Skeletal muscle cell (primary cell): Measurements from ENCODE around the gene SCN7A.
A peak's percentile ranks its signal among the peaks of the same experiment; 100 is the strongest.

ENCODE experiments used
- DNase-seq: peaks from one replicate; pipeline ENCODE4 v3.0.0-alpha.2; 2010; ENCODE audit warnings: low read depth
- H3K4me3 ChIP-seq: 2 replicates; pipeline ENCODE4 v1.5.1; 2011; ENCODE audit warnings: low read depth, mild to moderate bottlenecking, control low read depth, low read length, moderate library complexity

SCN7A gene

DNA sequence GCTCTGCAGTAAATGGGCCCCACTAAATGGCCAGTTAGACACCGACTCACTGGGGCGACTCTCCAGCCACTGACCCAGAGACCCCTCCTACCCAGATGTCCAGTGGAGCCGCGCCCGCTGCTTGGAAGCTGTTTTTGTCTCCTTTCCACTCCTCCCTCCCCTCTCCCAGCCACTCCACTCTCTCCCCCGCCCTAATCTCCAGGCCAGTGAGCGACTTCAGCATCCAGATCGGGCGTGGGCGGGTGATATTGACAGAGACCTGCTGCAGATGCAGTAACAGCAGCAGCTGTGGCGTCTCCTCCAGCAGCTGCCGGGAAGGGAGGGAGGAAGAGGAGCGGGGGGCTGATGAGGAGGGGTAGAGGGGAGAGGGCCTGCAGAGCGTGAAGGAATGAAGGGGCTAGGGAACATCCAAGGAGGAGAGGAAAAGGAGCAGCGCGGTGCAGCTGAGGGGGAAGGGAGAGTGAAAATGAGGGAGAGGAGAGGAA, at the start of gene SCN7A:
SCN7A (minus strand) TSS at position 110 of the 485 bp plus-strand sequence. CDS start 16,553 bp downstream, outside the sequence.
- DNase-seq: peak; percentile 47
- peak within 1 kb of the TSS; percentile 34 for H3K4me3 ChIP-seq

DNA sequence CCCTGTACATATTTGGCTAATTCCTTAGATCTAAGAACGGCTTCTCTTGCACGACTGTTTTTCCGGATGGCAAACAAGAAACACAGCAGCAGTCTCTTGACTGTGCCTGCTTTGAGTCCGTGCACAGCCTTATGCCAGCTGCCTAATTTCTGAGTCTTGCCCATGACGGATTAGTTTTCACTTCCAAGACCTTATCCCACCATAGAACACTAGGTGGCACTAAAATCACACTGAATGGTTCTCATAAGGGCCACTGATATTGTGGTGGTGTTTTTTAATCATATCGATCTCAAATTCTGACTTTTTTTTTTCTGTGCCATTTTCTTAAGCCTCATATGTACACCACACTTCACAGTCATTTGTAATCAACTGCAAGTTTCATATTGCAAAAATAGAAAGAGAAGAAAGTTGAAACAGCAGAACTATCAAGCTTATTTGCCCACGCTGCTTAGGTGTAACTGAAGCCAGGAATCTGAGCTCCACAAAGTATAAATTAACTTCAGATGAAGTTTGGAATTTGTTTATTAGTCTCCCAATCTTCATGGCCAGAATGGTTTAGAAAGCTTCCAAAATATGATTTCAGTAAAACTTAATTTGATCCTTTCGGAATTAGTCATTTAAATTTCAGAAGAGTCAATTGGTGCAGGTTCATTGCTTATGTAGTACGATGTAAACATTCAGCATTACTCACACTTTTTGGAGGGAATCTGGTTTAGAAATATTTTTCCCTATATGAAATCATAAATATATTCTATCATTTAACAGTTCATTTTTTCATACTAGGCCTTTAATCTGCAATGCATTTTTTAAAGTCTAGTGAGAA, 45.5 kb upstream of the SCN7A start:
- peak overlapping the region; percentile 21 for H3K4me3 ChIP-seq
- DNase-seq: peak; percentile 22

DNA sequence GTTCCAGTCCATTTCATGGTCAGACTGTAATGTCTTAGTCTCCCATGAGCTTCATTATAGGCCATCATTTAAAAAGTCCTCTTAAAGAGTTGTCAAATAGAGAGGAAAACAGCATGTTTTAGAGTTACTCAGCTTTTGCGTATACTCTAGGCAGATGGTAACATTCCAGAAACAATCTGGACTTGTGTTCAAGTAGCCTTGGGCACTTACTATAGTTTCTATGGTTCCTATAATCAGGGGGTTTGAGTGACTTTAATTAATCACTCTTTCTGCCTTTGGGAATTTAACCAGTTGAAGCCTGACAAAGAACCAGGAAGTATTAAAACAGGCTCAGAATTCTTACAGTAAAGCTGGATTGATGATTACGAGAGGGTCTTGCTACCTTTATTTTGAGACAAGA, 42.1 kb upstream of the SCN7A start:
- no peak for DNase-seq
- no peak overlapping the region for H3K4me3 ChIP-seq

DNA sequence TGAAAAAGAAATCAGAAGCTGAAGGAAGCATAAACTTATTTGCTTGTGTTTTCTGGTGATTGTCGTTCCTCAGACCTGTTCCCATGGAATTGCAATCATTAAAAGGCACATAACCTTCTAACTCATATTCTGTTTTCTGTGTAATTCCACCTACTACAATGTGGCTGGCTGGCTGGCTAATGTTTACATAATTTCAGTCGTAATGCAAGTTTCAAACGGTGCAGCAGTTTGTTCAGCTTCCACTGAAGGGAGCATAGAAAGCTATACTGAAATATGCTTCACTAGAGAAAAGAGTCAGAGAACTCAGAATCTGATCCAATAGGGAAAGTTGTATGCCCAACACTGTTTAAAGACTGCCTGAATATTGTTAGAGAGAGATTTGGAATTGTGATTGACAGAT, 27.1 kb upstream of the SCN7A start:
- no peak for DNase-seq
- no peak overlapping the region for H3K4me3 ChIP-seq

DNA sequence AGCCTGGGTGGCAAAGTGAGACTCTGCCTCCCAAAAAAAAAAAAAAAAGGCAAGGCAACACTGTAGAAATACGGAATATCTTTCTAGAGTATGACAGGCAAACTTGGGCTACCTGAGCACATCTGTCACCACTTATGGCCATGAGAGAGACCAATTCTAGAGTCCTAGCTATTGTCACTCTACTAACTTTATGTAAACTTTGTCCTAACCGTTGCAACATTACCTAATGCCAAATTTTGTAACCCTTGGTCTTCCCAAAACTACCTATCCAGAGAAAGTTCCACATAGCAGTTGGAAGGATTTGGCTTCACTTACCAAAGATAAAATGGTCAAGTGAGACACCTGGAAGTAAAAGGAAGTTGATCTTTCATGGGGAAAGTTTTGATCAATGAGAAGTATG, 26.6 kb upstream of the SCN7A start:
- no peak for DNase-seq
- no peak overlapping the region for H3K4me3 ChIP-seq

DNA sequence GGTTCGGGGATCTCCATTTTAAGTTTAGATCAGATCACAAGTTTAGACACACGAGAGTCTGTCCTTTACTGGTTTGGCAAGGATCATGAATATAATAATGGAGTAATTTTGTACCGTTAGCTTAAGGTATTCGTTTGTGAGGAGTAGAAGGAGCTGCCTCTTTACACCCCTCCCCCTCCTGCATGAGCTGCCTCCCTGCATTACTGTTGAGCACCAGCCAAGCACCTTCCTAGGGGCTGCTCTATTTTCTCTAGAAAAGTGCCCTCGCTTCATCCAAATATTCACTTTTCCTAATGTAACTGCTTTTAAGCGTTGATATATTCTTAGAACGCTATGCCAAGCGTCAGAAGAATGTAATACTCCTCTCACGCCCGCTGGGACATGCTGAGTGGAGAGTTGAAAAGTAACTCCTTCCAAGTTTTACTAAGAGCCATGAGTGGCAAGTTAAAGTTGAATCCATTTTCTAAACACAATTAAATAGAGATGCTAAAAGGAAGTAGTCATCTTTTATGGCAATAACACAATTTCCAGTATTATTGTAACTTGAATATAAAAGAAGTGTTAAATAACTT, 25.4 kb upstream of the SCN7A start:
- H3K4me3 ChIP-seq: no peak overlapping the region
- no peak for DNase-seq

DNA sequence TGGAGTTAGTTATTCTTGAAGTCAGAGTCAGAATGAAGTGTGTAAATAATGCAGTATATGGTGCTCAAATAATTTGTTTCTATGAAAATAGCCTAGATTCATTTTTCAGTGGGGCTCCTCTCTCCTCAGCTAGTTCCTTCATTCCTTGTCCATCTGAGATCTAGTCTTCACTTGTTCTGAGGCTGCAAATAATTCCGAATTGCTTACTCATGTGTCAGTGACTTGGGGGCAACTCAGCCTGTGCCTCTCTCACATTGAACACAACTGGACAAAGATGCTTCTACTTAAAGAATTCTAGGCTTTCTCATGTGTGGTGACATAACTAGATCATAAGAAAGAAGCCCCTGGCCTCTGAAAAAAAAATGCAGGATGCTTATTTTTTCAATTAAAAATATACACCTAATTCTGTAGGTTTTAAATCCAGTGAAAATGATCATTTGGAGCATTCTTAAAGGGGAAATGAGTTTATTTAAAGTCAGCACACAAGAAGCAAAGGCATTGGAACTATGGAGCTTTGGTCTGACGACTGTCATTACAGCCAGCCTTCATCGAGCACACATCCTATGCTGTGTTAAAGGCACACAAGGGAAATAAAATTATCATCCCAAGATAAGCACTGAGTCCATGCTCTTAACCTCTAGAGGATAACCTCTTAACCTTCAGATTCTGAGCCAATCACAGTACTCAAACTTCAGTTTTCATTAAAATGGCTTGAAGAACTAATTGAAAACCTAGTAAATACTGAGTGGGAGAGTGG, 24.8 kb upstream of the SCN7A start:
- no peak for DNase-seq
- H3K4me3 ChIP-seq: no peak overlapping the region

DNA sequence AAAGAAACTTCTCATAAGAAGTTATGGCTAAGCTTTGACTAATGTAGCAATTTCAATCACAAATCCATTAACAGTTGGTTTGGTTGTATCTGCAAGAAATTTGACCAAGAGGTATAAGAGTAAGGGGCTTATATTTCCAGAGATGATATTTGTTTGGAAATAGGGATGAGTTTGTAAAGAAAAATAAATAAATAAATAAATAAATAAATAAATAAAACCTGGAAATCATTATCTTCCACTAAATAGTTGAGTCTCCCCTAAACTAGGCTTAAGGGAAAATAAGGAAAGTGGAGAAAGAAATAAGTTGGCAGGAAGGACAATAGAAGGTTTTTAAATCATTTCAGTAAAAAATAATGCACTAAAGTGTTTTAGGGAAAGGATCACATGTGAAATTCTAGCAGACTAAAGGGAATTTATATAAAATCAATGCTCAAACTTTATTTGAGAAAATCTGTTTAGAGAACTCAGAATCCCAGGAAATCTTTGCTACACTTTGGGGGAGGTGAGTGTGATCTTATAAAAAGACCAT, 23.5 kb upstream of the SCN7A start:
- DNase-seq: no peak

DNA sequence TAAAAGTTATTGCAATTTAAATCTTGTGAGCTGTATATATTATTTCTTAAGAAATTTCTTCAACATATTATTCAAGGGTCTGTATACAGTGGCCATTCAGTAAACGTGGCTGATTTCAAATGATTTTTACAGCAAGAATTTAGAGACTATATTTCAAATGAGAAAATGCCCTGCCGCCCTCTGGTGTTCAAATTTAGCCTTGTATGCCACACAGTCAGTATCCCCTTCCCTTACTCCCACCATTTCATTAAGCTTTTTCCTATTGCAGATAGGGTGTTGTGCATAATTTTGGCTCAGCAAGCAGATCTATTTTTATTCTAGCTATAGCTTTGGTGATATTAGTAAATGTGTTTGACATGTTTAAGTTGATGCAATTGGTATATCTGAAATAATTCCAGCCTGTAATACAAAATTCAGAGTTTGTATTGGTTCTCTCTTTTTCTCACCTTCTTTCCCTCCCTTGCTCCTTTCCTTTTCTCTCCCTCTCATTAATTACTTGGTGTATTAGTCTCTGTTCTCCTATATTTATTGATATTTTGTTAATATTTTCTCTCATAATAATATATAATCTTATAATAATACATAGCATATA, 22.8 kb upstream of the SCN7A start:
- DNase-seq: no peak

More for the DNA sequence above, 23.5 kb upstream of the SCN7A start:
- H3K4me3 ChIP-seq: no peak overlapping the region

DNA sequence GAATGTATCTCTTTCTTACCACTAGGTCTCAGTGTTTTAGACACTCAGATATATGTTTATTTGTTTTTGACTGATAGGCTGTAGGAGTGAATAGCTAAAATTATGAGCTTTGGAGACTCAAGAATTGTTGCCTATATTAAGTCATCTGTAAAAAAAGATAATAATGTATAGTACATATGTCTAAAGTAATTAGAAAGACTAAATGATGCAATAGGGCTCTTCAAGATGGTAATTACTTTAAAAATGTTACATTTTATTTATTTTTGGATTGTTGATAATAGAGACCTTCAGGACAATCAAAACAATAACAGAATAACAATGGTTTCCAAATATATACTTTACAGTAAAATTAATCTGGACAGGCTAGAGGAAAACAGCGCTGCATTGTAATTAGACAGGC, 19.9 kb upstream of the SCN7A start:
- no peak for DNase-seq

More for the DNA sequence above, 22.8 kb upstream of the SCN7A start:
- H3K4me3 ChIP-seq: no peak overlapping the region

DNA sequence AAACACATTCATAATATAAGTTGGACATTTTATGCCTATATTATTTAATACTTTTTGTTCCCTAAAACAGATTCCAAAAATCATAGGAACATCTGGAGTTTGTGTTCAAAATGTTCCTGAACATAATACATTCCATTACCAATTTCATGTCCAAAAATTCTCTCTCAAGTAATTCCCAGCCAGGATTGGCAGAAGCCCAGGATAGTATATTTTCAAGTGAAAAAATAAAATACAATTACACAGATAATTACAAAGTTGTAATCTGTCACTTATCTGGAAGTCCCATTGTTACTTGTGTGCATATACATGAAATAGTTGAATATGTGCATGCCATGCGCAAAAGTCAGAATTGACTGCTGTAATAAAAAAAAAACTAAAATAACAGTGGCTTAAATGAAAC, 5.2 kb upstream of the SCN7A start:
- no peak overlapping the region for H3K4me3 ChIP-seq
- DNase-seq: no peak

More for the DNA sequence above, 19.9 kb upstream of the SCN7A start:
- H3K4me3 ChIP-seq: no peak overlapping the region

DNA sequence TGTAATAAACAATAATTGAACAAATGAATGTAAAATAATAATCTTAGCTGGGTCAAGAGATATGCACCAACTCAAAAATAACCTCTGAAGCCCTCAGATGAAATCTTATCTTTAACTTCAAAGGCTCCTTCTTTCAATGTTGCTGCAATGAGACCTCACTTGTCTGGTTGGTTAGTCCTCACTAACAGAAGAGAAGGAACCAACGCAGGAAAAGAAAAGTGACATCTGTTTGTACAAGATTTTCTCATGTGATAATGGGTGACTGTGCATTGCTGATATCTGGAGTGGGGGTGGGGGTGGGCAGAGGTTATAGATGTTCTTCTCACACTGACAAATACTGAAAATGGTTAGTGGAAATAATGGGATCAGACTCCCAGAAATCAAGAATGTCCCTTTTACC, 2.6 kb downstream of the SCN7A start:
- H3K4me3 ChIP-seq: no peak overlapping the region
- no peak for DNase-seq

DNA sequence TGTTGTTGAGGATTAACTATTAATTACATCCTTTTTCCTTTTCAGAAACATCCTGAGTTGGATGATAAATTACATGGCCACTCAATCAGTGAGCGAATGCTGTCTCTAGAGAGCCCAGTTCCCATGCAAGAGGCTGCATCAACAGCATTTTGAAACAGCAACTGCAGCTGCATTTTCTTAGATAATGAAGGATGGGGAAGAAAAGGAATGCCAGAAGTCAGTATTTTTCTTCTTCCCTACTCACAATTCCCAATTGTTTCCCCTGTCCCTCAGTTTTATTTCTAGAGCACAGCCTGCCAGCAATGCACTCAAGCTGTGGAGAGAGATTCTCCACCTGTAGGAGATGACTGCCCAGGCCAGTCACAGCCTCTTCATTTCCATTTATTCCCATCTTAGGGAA, 6.9 kb downstream of the SCN7A start:
- no peak for DNase-seq

DNA sequence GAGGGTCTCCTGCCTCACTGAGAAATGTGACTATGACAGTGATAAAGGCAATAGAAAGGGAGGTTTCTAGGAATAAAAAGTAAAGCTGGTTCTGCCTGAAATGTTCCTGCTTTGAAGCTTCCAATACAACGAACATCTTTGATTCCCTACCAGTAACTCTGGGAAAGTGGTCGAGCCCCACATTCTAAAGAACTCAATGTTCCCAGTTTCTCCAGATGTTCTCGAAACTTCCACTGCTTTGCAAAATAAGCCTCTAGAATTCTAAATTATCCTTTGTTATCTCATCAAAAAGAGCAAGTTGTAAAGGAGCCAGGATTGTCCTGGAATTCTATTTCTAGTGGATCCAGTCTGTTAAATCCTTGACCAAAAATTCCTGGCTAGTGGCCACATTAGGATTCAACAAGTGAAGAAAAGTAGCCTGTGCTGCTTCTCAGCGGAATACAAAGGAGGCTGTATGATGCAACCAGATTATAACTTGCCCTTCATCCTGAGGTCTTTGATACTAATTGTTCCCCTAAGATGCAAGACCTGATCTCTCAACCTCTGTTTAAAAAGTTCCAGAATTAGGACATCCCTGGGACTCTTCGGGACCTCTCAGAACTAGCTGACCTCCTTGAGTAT, 8.4 kb downstream of the SCN7A start:
- no peak for DNase-seq
- H3K4me3 ChIP-seq: no peak overlapping the region

More for the DNA sequence above, 6.9 kb downstream of the SCN7A start:
- no peak overlapping the region for H3K4me3 ChIP-seq

DNA sequence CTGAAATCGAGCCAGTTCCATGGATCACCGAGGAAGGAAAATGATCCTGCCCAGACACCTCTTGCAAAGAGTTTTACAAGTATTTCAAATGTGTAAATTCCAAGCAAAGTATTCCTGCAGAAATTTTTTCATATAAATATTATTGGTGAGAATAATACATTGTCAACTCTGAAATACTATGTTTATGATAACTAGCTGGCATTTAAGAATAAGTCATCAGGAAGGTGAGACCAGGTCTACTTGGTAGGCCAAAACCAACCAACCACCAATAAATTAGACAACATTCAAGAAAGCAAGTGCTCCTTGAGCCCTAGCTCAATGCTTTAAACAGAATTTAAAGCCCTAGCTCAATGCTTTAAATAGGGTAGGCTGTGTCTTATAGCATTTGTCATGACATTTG, 21.7 kb downstream of the SCN7A start:
- H3K4me3 ChIP-seq: no peak overlapping the region
- no peak for DNase-seq

DNA sequence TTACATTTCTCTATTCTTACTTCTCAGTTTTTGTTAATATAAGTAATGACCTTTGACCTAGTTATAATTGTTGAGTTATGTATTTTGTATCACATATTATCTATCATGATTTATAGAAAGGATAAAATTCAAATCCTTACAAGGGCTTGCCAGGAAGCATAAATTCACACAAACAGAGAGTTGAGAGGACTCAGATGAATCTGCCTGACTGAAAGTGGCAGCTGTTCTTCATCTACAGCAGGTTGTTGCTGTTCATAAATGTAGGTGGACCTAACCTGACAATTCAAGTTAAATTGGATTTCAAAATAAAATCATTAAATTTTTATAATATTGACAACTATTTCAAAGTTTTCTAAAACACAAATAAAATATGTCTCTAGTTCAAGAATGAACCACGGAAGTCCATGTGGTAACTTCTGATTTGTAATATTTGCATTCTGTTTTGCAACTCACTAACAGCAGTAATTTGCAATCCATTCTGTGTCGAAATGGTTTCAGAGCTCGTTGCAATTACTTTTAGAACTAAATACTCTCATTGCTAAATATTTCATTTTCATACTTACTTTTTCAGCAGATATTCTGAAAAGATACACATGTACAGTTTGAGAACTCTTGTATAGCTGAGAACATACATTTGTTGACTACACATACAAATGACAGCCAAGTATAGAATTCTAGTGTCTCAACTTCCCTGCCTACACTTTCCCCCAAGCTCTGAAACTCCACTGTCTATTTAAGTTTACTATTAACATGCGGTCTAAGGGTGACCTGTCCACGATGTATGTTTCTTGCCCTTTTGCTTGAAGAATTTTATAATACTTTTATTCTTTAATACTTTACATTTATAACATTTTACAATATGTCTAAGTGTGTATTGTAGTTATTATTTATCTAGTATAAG, 25.7 kb downstream of the SCN7A start:
- no peak for DNase-seq
- no peak overlapping the region for H3K4me3 ChIP-seq

DNA sequence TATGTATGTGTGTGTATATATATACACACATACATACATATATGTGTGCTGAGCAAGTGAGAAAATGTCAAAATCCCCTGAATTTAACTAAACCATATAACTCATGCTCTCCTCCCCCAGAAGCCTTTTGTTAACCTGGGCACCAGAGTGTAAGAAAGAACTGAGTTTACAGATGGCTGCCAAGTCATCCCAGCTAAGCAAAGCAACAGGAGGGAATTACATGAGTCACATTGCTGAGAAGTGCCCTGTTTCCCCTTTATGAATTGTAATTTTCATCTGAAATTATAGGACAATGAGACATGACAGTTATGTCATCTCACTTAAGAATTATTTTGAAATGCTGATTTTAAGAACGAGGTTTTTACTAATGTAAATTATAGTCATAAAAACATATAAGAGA, 29.9 kb downstream of the SCN7A start:
- DNase-seq: no peak
- no peak overlapping the region for H3K4me3 ChIP-seq

DNA sequence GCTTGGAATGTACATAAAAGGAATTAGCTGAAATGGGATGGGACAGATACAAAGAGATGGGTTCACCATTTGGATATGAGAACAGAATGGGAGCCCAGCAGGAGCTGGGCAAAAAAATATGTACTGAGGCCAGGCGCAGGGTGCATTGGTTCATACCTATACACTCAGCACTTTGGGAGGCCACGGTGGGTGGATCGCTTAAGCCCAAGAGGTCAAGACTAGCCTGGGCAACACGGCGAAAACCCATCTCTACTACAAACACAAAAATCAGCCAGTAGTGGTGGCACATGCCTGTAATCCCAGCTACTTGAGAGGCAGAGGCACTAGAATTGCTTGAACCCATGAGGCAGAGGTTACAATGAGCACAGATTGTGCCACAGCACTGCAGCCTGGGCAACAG, 30.4 kb downstream of the SCN7A start:
- H3K4me3 ChIP-seq: no peak overlapping the region
- DNase-seq: no peak
